Astrocyte (in vitro differentiated cells and primary cell): Measurements from ENCODE around the gene ADM5. TPM values are rescaled to one million over a fixed set of nuclear protein-coding genes. Genes with fewer than 3 reads are reported as not detected.

Source experiments
- DNase-seq: peaks from one replicate; pipeline ENCODE4 v3.0.0-alpha.2; 2010; ENCODE audit warnings: low read depth
- FAIRE-seq: peaks from 2 replicates; lab custom pipeline; 2011; peaks lifted over from hg19 to GRCh38; lab: Jason Lieb, UNC
- H2AFZ ChIP-seq: 2 replicates; pipeline ENCODE4 v1.6.0; 2012; ENCODE audit warnings: low read depth, low read length, inconsistent platforms
- H3K27ac ChIP-seq: 2 replicates; pipeline ENCODE4 v1.5.1; 2011; ENCODE audit warnings: low read depth, low read length, inconsistent platforms
- H3K27me3 ChIP-seq: 2 replicates; pipeline ENCODE4 v1.6.0; 2011; ENCODE audit warnings: low read length, inconsistent platforms; ENCODE audit not compliant: insufficient read depth
- H3K36me3 ChIP-seq: 2 replicates; pipeline ENCODE4 v1.5.1; 2011; ENCODE audit warnings: low read length, inconsistent platforms; ENCODE audit not compliant: insufficient read depth
- H3K4me1 ChIP-seq: 2 replicates; pipeline ENCODE4 v1.5.1; 2011; ENCODE audit warnings: low read length, inconsistent platforms; ENCODE audit not compliant: insufficient read depth
- H3K4me2 ChIP-seq: 2 replicates; pipeline ENCODE4 v1.6.0; 2012; ENCODE audit warnings: low read length, inconsistent platforms
- H3K4me3 ChIP-seq: 2 replicates; pipeline ENCODE4 v1.5.1; 2011; ENCODE audit warnings: low read depth, mild to moderate bottlenecking, low read length, inconsistent platforms; ENCODE audit not compliant: insufficient read depth
- H3K79me2 ChIP-seq: 2 replicates; pipeline ENCODE4 v1.6.0; 2012; ENCODE audit warnings: mild to moderate bottlenecking, low read length, inconsistent platforms; ENCODE audit not compliant: insufficient read depth
- H3K9ac ChIP-seq: 2 replicates; pipeline ENCODE4 v1.6.0; 2012; ENCODE audit warnings: mild to moderate bottlenecking, low read length, inconsistent platforms
- H3K9me3 ChIP-seq: 2 replicates; pipeline ENCODE4 v1.5.1; 2012; ENCODE audit warnings: low read depth, mild to moderate bottlenecking, low read length, inconsistent platforms; ENCODE audit not compliant: insufficient read depth
- H4K20me1 ChIP-seq: 2 replicates; pipeline ENCODE4 v1.6.0; 2012; ENCODE audit warnings: low read length, inconsistent platforms; ENCODE audit not compliant: insufficient read depth
- H3K27ac Mint-ChIP-seq: one replicate; pipeline ENCODE4 v1.8.0; 2021; ENCODE audit warnings: mild to moderate bottlenecking, mixed read lengths; ENCODE audit not compliant: unreplicated experiment
- H3K27me3 Mint-ChIP-seq: one replicate; pipeline ENCODE4 v1.8.0; 2021; ENCODE audit warnings: low read depth, mixed read lengths; ENCODE audit not compliant: unreplicated experiment
- H3K36me3 Mint-ChIP-seq: one replicate; pipeline ENCODE4 v1.8.0; 2021; ENCODE audit warnings: low read depth, mixed read lengths; ENCODE audit not compliant: unreplicated experiment
- H3K4me1 Mint-ChIP-seq: one replicate; pipeline ENCODE4 v1.8.0; 2021; ENCODE audit warnings: low read depth, mixed read lengths; ENCODE audit not compliant: unreplicated experiment
- H3K4me3 Mint-ChIP-seq: one replicate; pipeline ENCODE4 v1.8.0; 2021; ENCODE audit warnings: mild to moderate bottlenecking, moderate library complexity, mixed read lengths; ENCODE audit not compliant: unreplicated experiment
- H3K9me3 Mint-ChIP-seq: one replicate; pipeline ENCODE4 v1.8.0; 2021; ENCODE audit warnings: mild to moderate bottlenecking, mixed read lengths; ENCODE audit not compliant: unreplicated experiment
- CTCF ChIP-seq: IDR thresholded peaks from 2 replicates; pipeline ENCODE4 v1.5.1; 2011; ENCODE audit warnings: low read depth, mild to moderate bottlenecking, inconsistent platforms, low read length, moderate library complexity; ENCODE audit not compliant: insufficient read depth
- EZH2 ChIP-seq: IDR thresholded peaks from 2 replicates; pipeline ENCODE4 v1.6.1; 2012; ENCODE audit warnings: mild to moderate bottlenecking, low read length, inconsistent platforms; ENCODE audit not compliant: insufficient read depth
- total RNA-seq: library from RNA; stranded (reverse); gene quantifications from 2 replicates; pipeline ENCODE4 v1.2.1, GENCODE V29; 2021

Gene ADM5
- total RNA-seq, 1 donor from 2014 or later = 1.6 TPM

- no peak overlapping the region for H3K4me3 ChIP-seq
- no peak for DNase-seq
- no peak overlapping the region for H3K9ac ChIP-seq
- no peak overlapping the region for H3K27ac Mint-ChIP-seq
- H3K9me3 ChIP-seq = no peaks in the 10 kb centered on the region
- no peak overlapping the region for H2AFZ ChIP-seq
- H3K27me3 ChIP-seq = no peaks in the 10 kb centered on the region
- H3K27ac ChIP-seq = no peak overlapping the region
- peaks cover 13% of the 10 kb centered on the region for H3K4me1 ChIP-seq
- TF ChIP-seq CTCF (no peak), EZH2 (no peak)
- peaks cover 17% of the 10 kb centered on the region for H3K4me1 Mint-ChIP-seq
- no peak for FAIRE-seq
- H3K79me2 ChIP-seq = peaks cover 77% of the 10 kb centered on the region
- peaks cover 6% of the 10 kb centered on the region for H3K36me3 Mint-ChIP-seq
- H3K36me3 ChIP-seq = peaks cover 3% of the 10 kb centered on the region
- no peak overlapping the region for H3K4me2 ChIP-seq
- peaks cover 70% of the 10 kb centered on the region for H4K20me1 ChIP-seq
- H3K4me3 Mint-ChIP-seq = no peak overlapping the region
- H3K9me3 Mint-ChIP-seq = no peaks in the 10 kb centered on the region
- no peaks in the 10 kb centered on the region for H3K27me3 Mint-ChIP-seq
Measured at GRCh38 chr19:49646586-49646985, 42.8 kb upstream of the ADM5 start.

DNA sequence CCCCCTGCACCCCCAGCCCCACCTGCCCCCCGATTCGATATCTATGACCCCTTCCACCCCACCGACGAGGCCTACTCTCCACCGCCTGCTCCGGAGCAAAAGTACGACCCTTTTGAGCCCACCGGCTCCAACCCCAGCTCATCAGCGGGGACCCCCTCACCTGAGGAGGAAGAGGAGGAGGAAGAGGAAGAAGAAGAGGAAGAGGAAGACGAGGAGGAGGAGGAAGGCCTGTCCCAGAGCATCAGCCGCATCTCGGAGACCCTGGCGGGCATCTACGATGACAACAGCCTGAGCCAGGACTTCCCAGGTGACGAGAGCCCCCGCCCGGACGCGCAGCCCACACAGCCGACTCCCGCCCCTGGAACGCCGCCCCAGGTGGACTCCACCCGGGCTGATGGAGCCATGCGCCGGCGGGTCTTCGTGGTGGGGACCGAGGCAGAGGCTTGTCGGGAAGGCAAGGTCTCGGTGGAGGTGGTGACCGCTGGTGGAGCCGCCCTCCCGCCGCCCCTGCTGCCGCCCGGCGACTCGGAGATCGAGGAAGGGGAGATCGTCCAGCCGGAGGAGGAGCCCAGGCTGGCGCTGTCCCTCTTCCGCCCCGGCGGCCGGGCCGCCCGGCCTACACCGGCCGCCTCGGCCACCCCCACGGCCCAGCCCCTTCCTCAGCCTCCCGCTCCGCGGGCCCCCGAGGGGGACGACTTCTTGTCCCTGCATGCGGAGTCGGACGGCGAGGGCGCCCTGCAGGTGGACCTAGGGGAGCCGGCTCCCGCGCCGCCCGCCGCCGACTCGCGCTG lies 38.2 kb upstream of the ADM5 start:
- Mint-ChIP-seq H3K27ac (no peak overlapping the region), H3K27me3 (no peaks in the 10 kb centered on the region), H3K4me1 (no peaks in the 10 kb centered on the region), H3K9me3 (no peaks in the 10 kb centered on the region), H3K4me3 (no peak overlapping the region), H3K36me3 (peaks cover 2% of the 10 kb centered on the region)
- no peak for FAIRE-seq
- Histone ChIP-seq H3K27ac (no peak overlapping the region), H3K9ac (no peak overlapping the region), H4K20me1 (peaks cover 71% of the 10 kb centered on the region), H3K27me3 (no peaks in the 10 kb centered on the region), H3K4me1 (no peaks in the 10 kb centered on the region), H3K4me2 (no peak overlapping the region), H3K9me3 (no peaks in the 10 kb centered on the region), H3K4me3 (no peak overlapping the region), H3K79me2 (peaks cover 52% of the 10 kb centered on the region), H2AFZ (no peak overlapping the region), H3K36me3 (peaks cover 9% of the 10 kb centered on the region)
- TF ChIP-seq CTCF = no peak
- TF ChIP-seq EZH2 = no peak
- no peak for DNase-seq

- Histone ChIP-seq H3K27ac (no peak overlapping the region), H3K9me3 (no peaks in the 10 kb centered on the region), H3K36me3 (peaks cover 6% of the 10 kb centered on the region), H2AFZ (no peak overlapping the region), H3K4me1 (no peaks in the 10 kb centered on the region), H3K79me2 (peaks cover 45% of the 10 kb centered on the region), H3K27me3 (no peaks in the 10 kb centered on the region), H4K20me1 (peaks cover 71% of the 10 kb centered on the region), H3K9ac (no peak overlapping the region), H3K4me2 (no peak overlapping the region), H3K4me3 (no peak overlapping the region)
- H3K27me3 Mint-ChIP-seq = no peaks in the 10 kb centered on the region
- no peak overlapping the region for H3K4me3 Mint-ChIP-seq
- no peaks in the 10 kb centered on the region for H3K9me3 Mint-ChIP-seq
- no peaks in the 10 kb centered on the region for H3K4me1 Mint-ChIP-seq
- peaks cover 6% of the 10 kb centered on the region for H3K36me3 Mint-ChIP-seq
- no peak for DNase-seq
- FAIRE-seq = no peak
- H3K27ac Mint-ChIP-seq = no peak overlapping the region
- no peak for TF ChIP-seq CTCF
- no peak for TF ChIP-seq EZH2
Measured at GRCh38 chr19:49651820-49652550, 37.4 kb upstream of the ADM5 start.
